ENCODE results near the gene MRPS31. TPM values are rescaled to one million over a fixed set of nuclear protein-coding genes. Genes with fewer than 3 reads are reported as not detected.
A peak's percentile ranks its signal among the peaks of the same experiment; 100 is the strongest.

The MRPS31 gene
- total and polyA plus RNA-seq, 8 donors, result 6.2 to 22.8 (median 8.8) TPM

GRCh38 chr13:40780822-40781401 is 9.9 kb upstream of the MRPS31 start:
- H3K36me3 ChIP-seq, result no peaks in the 10 kb centered on the region
- H3K4me1 ChIP-seq, result no peaks in the 10 kb centered on the region
- TF ChIP-seq CTCF (IDR thresholded peaks at IDR 0.05), result no peak
- no peak for DNase-seq
- no peak overlapping the region for H3K27ac ChIP-seq
- no peaks in the 10 kb centered on the region for H3K9me3 ChIP-seq
- intact Hi-C loops (cut with DNase I), result no loop called here
- no peak for FAIRE-seq
- no peak overlapping the region for H3K4me3 ChIP-seq
- 53% methylated on average over 13 to 14 of the region's 14 CpGs for WGBS, 2 donors
- no peak for ATAC-seq
- no peaks in the 10 kb centered on the region for H3K27me3 ChIP-seq

- DNase-seq (no peak), ATAC-seq (no peak), FAIRE-seq (no peak)
- H3K27me3 ChIP-seq, result no peaks in the 10 kb centered on the region
- WGBS, 2 donors, result 88 to 89% methylated on average over 5 of the region's 5 CpGs
- H3K4me1 ChIP-seq, result no peaks in the 10 kb centered on the region
- H3K9me3 ChIP-seq, result no peaks in the 10 kb centered on the region
- intact Hi-C loops (cut with DNase I), result no loop called here
- no peak overlapping the region for H3K4me3 ChIP-seq
- H3K27ac ChIP-seq, result no peak overlapping the region
- H3K36me3 ChIP-seq, result no peaks in the 10 kb centered on the region
- no peak for TF ChIP-seq CTCF (IDR thresholded peaks at IDR 0.05)
Measured at GRCh38 chr13:40779796-40780285, 8.9 kb upstream of the MRPS31 start.

- Histone ChIP-seq H3K9me3 (no peaks in the 10 kb centered on the region), H3K36me3 (no peaks in the 10 kb centered on the region), H3K27ac (no peak overlapping the region), H3K4me1 (no peaks in the 10 kb centered on the region), H3K27me3 (no peaks in the 10 kb centered on the region), H3K4me3 (no peak overlapping the region)
- intact Hi-C loops (cut with DNase I), result no loop called here
- WGBS, 2 donors, result 52 to 61% methylated on average over 4 of the region's 4 CpGs
- no peak for FAIRE-seq
- TF ChIP-seq CTCF (IDR thresholded peaks at IDR 0.05), result no peak
- ATAC-seq, result no peak
- no peak for DNase-seq
Measured at GRCh38 chr13:40779049-40779448, 8.1 kb upstream of the MRPS31 start.

- ATAC-seq, result peak in 2 of 4 donors; percentile 6 to 19
- Histone ChIP-seq H3K27me3 (no peaks in the 10 kb centered on the region), H3K36me3 (no peaks in the 10 kb centered on the region), H3K27ac (no peak overlapping the region), H3K9me3 (no peaks in the 10 kb centered on the region), H3K4me1 (no peaks in the 10 kb centered on the region), H3K4me3 (peak overlapping the region in 1 of 4 donors; percentile 28)
- TF ChIP-seq CTCF (IDR thresholded peaks at IDR 0.05), result no peak
- no peak for DNase-seq
- FAIRE-seq, result no peak
- WGBS, 2 donors, result 13 to 30% methylated on average over 3 of the region's 3 CpGs
- intact Hi-C loops (cut with DNase I), result no loop called here
Measured at GRCh38 chr13:40777809-40778175, 6.8 kb upstream of the MRPS31 start.

- H3K36me3 ChIP-seq, result no peaks in the 10 kb centered on the region
- peak overlapping the region in 1 of 4 donors; percentile 22 for H3K27ac ChIP-seq
- H3K9me3 ChIP-seq, result no peaks in the 10 kb centered on the region
- ATAC-seq, result peak; percentile 82 to 93 (median 92)
- no peaks in the 10 kb centered on the region for H3K27me3 ChIP-seq
- intact Hi-C loops (cut with DNase I), result no loop called here
- WGBS, 2 donors, result 9 to 10% methylated on average over 7 of the region's 7 CpGs
- H3K4me3 ChIP-seq, result peak overlapping the region in 2 of 4 donors; percentile 3 to 28
- DNase-seq, result peak in 2 of 6 donors; percentile 45 to 48
- H3K4me1 ChIP-seq, result no peaks in the 10 kb centered on the region
- no peak for FAIRE-seq
- peak; percentile 32 to 55 (median 46) for TF ChIP-seq CTCF (IDR thresholded peaks at IDR 0.05)
Measured at GRCh38 chr13:40777166-40777808, 6.3 kb upstream of the MRPS31 start.

Data from pancreas (tissue), 10 donors.